ENCODE data around the gene CRK. TPM values are rescaled to one million over a fixed set of nuclear protein-coding genes. Genes with fewer than 3 reads are reported as not detected.
A peak's percentile ranks its signal among the peaks of the same experiment; 100 is the strongest.

Gene CRK
- total and polyA plus RNA-seq, 2 donors (not counting 1 experiment from before 2014, with no cell fraction given) = 120 to 138 TPM

DNA sequence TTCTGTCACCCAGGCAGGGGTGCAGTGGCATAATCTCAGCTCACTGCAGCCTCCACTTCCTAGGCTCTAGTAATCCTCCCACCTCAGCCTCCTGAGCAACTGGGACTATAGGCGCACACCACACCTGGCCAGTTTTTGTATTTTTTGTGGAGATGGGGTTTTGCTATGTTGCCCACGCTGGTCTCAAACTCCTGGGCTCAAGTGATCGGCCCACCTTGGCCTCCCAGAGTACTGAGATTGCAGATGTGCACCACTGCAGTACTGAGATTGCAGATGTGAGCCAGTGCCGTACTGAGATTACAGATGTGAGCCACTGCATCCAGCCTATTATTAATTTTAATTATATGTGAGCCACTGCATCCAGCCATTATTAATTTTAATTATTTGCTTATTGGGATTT lies 13.8 kb downstream of the CRK start:
- Histone ChIP-seq H3K9me3 (ENCODE audit: control insufficient read depth, insufficient read depth, low read depth, low read length) (no peaks in the 10 kb centered on the region), H3K27ac (ENCODE audit: insufficient read depth, low read length) (no peak overlapping the region), H3K9ac (ENCODE audit: insufficient read depth, low read length) (no peak overlapping the region), H3K36me3 (ENCODE audit: control insufficient read depth, insufficient read depth, low read length) (peaks cover under 1% of the 10 kb centered on the region), H2AFZ (ENCODE audit: low read length) (no peak overlapping the region), H4K20me1 (ENCODE audit: control insufficient read depth, extremely low read depth, insufficient read depth, low read length) (no peaks in the 10 kb centered on the region), H3K79me2 (ENCODE audit: control insufficient read depth, insufficient read depth, low read length) (peaks cover 85% of the 10 kb centered on the region), H3K4me2 (ENCODE audit: extremely low read depth, insufficient read depth, low read length) (no peak overlapping the region), H3K4me3 (replicated peaks in 1 of 4; ENCODE audit: control extremely low read depth in 1 of 4, insufficient read depth in 1 of 4, low read depth in 3 of 4, low read length in 4 of 4) (no peak overlapping the region), H3K27me3 (ENCODE audit: control insufficient read depth, insufficient read depth, low read length) (no peaks in the 10 kb centered on the region), H3K4me1 (ENCODE audit: control insufficient read depth, extremely low read depth, insufficient read depth, low read length) (peaks cover 2% of the 10 kb centered on the region)
- DNase-seq (ENCODE audit: low read depth in 2 of 2) = no peak
- TF ChIP-seq, protein P1, sequence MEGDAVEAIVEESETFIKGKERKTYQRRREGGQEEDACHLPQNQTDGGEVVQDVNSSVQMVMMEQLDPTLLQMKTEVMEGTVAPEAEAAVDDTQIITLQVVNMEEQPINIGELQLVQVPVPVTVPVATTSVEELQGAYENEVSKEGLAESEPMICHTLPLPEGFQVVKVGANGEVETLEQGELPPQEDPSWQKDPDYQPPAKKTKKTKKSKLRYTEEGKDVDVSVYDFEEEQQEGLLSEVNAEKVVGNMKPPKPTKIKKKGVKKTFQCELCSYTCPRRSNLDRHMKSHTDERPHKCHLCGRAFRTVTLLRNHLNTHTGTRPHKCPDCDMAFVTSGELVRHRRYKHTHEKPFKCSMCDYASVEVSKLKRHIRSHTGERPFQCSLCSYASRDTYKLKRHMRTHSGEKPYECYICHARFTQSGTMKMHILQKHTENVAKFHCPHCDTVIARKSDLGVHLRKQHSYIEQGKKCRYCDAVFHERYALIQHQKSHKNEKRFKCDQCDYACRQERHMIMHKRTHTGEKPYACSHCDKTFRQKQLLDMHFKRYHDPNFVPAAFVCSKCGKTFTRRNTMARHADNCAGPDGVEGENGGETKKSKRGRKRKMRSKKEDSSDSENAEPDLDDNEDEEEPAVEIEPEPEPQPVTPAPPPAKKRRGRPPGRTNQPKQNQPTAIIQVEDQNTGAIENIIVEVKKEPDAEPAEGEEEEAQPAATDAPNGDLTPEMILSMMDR (conservative IDR thresholded peaks at IDR 0.05 in 1 of 2, IDR thresholded peaks at IDR 0.05 in 1 of 2; ENCODE audit: low read depth in 1 of 2, low read length in 2 of 2) = no peak
- TF ChIP-seq EZH2 (IDR thresholded peaks at IDR 0.05; ENCODE audit: low read length, missing control alignments) = no peak

DNA sequence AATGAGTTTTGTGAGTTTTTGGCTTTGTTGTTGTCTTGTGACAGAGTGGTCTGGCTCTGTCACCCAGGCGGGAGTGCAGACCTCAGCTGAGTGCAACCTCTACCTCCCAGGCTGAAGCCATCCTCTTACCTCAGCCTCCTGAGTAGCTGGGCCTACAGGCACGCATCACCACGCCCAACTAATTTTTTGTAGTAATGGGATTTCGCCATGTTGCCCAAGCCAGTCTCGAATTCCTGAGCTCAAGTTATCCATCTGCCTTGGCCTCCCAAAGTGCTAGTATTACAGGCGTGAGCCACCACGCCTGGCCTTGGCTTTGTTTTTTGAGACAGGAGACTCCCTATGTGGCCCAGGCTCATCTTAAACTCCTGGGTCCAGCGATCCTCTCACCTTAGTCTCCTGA lies 15.1 kb downstream of the CRK start:
- Histone ChIP-seq H3K4me2 (ENCODE audit: extremely low read depth, insufficient read depth, low read length) (no peak overlapping the region), H3K4me1 (ENCODE audit: control insufficient read depth, extremely low read depth, insufficient read depth, low read length) (peaks cover 2% of the 10 kb centered on the region), H3K27me3 (ENCODE audit: control insufficient read depth, insufficient read depth, low read length) (no peaks in the 10 kb centered on the region), H3K79me2 (ENCODE audit: control insufficient read depth, insufficient read depth, low read length) (peaks cover 85% of the 10 kb centered on the region), H3K9ac (ENCODE audit: insufficient read depth, low read length) (no peak overlapping the region), H3K9me3 (ENCODE audit: control insufficient read depth, insufficient read depth, low read depth, low read length) (no peaks in the 10 kb centered on the region), H3K27ac (ENCODE audit: insufficient read depth, low read length) (no peak overlapping the region), H3K4me3 (replicated peaks in 1 of 4; ENCODE audit: control extremely low read depth in 1 of 4, insufficient read depth in 1 of 4, low read depth in 3 of 4, low read length in 4 of 4) (no peak overlapping the region), H3K36me3 (ENCODE audit: control insufficient read depth, insufficient read depth, low read length) (peaks cover 2% of the 10 kb centered on the region), H2AFZ (ENCODE audit: low read length) (no peak overlapping the region), H4K20me1 (ENCODE audit: control insufficient read depth, extremely low read depth, insufficient read depth, low read length) (no peaks in the 10 kb centered on the region)
- DNase-seq (ENCODE audit: low read depth in 2 of 2) = no peak
- no peak for TF ChIP-seq EZH2 (IDR thresholded peaks at IDR 0.05; ENCODE audit: low read length, missing control alignments)
- TF ChIP-seq, protein P1 (conservative IDR thresholded peaks at IDR 0.05 in 1 of 2, IDR thresholded peaks at IDR 0.05 in 1 of 2; ENCODE audit: low read depth in 1 of 2, low read length in 2 of 2) = no peak

DNA sequence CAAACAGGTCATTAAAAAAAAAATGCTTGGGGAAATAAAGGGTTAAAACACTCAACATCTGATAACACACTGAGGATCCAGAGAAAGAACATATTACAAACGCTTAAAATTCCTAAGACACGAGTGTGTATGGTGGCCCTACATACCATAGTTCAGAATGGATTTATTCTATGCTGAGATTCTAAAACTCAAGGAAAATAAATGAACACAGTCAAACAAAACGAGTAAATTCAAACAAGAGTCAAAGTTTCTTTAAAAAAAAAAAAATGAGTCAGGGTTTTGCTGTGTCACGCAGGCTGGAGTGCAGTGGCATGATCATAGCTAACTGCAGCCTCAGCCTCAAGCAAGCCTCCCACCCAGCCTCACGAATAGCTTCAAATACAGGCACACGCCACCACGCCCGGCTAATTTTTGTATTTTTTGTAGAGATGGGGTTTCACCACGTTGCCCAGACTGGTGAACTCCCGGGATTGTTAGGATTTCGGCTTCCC lies 17.4 kb downstream of the CRK start:
- Histone ChIP-seq H3K9ac (ENCODE audit: insufficient read depth, low read length) (no peak overlapping the region), H2AFZ (ENCODE audit: low read length) (no peak overlapping the region), H3K4me1 (ENCODE audit: control insufficient read depth, extremely low read depth, insufficient read depth, low read length) (peaks cover 2% of the 10 kb centered on the region), H3K27me3 (ENCODE audit: control insufficient read depth, insufficient read depth, low read length) (no peaks in the 10 kb centered on the region), H3K36me3 (ENCODE audit: control insufficient read depth, insufficient read depth, low read length) (peaks cover 2% of the 10 kb centered on the region), H3K4me3 (replicated peaks in 1 of 4; ENCODE audit: control extremely low read depth in 1 of 4, insufficient read depth in 1 of 4, low read depth in 3 of 4, low read length in 4 of 4) (no peak overlapping the region), H3K79me2 (ENCODE audit: control insufficient read depth, insufficient read depth, low read length) (peaks cover 85% of the 10 kb centered on the region), H3K27ac (ENCODE audit: insufficient read depth, low read length) (peak overlapping the region; percentile 13), H3K9me3 (ENCODE audit: control insufficient read depth, insufficient read depth, low read depth, low read length) (no peaks in the 10 kb centered on the region), H4K20me1 (ENCODE audit: control insufficient read depth, extremely low read depth, insufficient read depth, low read length) (no peaks in the 10 kb centered on the region), H3K4me2 (ENCODE audit: extremely low read depth, insufficient read depth, low read length) (no peak overlapping the region)
- TF ChIP-seq, protein P1 (conservative IDR thresholded peaks at IDR 0.05 in 1 of 2, IDR thresholded peaks at IDR 0.05 in 1 of 2; ENCODE audit: low read depth in 1 of 2, low read length in 2 of 2) = no peak
- no peak for TF ChIP-seq EZH2 (IDR thresholded peaks at IDR 0.05; ENCODE audit: low read length, missing control alignments)
- peak; percentile 64 to 66 for DNase-seq (ENCODE audit: low read depth in 2 of 2)

All from fibroblast of lung (primary cell).